HCEC 1CT (cell line): Measurements from ENCODE around the gene KCNIP1.

Experiments used
- DNase-seq: peaks from one replicate; pipeline ENCODE4 v3.0.0-alpha.2; 2017

The KCNIP1 gene

DNA sequence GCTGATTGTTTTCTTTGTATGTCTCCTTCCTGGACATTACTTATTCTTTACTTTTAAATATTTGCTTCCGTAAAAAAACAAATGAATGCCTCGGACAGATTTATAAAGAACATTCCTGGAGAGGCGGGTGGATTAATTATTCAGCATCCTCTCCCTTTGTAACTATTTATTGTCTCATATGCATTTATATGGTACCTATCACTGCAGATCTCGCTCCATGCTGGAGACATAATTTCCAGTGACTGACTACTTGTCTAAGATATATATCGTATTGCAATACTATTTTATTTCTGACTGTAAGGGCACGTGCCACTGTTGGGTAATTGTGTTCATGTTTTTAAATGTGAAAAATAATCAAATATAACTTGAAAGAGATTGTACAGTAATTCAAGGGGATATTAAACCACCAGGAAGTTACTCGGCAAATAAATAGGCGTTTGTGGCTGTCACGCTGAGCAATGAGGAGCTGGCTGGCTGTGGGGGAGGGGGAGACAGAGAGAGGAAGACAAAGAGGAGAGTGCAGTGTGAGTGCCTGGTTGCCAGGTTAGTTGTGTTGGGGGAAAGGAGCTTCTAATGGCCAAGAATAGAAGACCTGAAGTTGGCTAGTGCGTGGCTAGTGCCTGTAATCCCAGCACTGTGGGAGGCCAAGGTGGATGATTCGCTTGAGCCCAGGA lies 147.9 kb downstream of the KCNIP1 start:
- DNase-seq, result no peak

GRCh38 chr5:170655476-170655875 lies 151.7 kb downstream of the KCNIP1 start:
- no peak for DNase-seq

- no peak for DNase-seq
These were observed 152.1 kb downstream of the KCNIP1 start for GRCh38 chr5:170655920-170656319.

- DNase-seq, result no peak
These were observed 152.5 kb downstream of the KCNIP1 start for GRCh38 chr5:170656346-170656745.

DNA sequence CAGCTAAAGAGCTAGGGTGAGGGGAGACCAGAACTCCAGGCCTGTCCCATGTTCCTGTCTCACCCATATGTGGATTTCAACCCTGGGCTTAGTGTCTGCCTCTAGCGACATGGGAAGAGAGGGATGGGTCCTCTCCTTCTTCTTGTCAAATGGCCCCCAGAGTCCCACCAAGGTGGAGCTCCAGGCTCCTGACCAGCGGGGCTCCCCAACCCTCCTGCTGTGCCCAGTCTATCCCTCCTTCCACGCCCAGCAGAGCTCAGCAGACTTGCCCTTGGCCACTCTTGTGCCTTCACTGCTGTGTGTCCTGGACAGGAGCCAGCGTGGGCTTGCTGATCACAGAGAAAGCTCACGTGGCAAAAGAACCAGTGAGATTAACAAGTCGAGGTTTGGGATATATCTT lies 156.7 kb downstream of the KCNIP1 start:
- no peak for DNase-seq

DNA sequence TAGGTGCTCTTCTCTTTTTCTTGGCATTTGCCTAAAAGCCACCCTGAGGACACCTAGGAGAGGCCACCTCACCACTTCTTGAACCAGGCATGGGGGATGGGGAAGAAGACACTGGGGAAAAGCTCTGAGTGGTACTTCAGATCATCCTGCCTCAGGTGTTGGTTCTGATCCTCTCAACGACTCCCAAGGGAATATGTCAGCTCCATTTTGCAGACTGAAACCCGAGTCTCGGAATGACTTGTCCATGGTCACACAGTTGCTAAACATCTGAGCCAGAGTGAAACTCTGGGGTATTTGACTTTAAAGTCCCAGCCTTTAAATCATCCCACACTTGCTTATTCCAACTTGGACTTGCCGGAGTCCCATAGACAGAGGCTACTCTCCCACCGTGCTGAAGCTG lies 159.1 kb downstream of the KCNIP1 start:
- no peak for DNase-seq

DNA sequence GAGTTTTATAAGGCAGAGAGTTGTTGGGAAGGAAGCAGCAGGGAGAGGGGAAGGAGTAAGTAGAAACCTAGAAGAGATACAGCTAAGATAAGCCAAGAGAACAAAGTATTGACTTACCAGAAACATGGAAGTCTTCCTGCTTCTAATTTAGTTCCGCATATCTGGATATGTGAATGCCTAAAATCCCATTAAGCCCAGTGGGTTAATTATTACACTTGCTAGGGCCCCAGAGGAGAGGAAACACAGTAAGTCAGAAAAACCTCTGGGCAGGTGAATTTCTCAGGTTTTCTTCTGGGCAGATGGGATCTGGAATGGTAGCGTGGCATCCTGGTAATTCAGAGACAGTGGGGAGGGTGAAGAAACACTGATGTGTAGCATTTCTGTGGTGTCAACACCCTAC lies 175.0 kb downstream of the KCNIP1 start:
- no peak for DNase-seq

DNA sequence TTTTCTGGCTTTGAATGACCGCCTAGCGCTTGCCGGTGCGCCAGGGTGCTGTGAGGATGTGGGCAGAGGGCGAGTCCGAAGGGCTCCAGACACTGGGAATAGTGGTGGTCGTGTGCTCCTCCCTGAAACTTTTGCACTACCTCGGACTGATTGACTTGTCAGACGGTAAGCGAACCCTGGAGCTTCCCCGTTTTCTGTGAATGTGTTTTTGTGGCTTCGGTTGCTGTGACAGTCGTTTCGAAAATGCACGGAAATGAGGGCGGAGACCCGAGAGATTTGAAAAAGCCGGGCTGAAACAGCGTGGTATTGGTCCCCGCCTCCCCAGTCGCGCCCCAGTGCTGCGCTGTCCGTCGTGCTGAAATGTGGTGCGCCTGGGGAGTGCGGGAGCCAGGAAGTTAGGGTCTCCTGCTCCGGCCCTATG lies 177.2 kb downstream of the KCNIP1 start:
- DNase-seq, result no peak

DNA sequence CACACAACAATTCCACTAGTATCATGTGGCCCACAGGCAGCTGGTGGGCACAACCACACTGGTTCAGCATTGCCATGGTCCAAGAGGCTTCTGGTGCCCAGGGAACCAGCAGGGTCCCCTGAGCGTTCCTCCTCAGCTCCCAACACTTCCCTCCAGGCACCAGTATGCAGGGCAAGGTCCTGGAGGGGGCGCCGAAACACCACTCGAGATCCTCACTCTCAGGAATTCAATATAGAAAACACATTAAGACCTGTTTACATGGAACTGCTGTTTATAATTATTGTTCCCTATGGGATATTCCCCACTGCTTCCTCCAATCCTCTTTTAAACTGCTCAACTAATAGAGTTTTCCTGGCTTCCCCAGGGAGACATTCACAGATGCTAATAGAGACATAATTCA lies 187.8 kb downstream of the KCNIP1 start:
- no peak for DNase-seq

DNA sequence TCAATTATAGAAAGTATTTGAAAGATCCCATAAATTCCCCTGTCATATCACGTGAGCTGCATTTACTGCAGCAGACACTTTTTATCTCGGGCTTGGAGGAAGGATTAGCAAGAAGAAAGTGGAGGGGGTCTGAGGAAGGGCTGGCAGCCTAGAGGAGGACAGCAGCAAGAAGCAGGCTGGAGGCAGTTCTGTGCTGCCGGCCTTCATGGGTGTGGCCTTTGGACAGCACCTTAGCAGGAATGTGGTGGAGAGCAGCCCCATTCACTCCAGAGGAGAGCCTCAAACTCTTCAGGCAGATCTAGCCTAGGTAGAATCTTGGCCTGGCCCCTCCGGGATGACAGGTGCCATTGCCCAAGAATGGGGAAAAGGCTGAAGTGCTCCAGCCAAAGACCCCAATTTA lies 189.9 kb downstream of the KCNIP1 start:
- no peak for DNase-seq

GRCh38 chr5:170694911-170695310 lies 191.1 kb downstream of the KCNIP1 start:
- DNase-seq, result no peak

DNA sequence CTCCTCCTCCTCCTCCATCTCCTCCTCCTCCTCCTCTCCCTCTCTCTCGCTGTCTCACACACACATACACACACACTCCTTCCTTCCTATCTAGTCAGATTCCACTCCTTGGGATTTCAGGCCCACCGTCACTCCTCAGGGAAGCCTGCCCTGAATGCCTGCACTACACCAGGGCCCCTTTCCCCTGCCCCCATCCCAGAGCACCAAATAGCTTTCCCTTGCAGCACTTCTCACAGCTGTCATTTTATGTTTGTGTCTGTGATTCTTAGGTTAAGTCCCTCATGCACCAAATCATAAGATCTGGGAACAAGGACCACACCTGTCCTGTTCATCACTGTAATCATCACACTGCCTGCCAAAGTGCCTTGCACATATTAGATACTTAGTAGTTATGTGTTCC lies 193.2 kb downstream of the KCNIP1 start:
- DNase-seq, result no peak

- DNase-seq, result no peak
These were observed 196.7 kb downstream of the KCNIP1 start for GRCh38 chr5:170700503-170700902.

- no peak for DNase-seq
These were observed 197.5 kb downstream of the KCNIP1 start for GRCh38 chr5:170701334-170701733.

DNA sequence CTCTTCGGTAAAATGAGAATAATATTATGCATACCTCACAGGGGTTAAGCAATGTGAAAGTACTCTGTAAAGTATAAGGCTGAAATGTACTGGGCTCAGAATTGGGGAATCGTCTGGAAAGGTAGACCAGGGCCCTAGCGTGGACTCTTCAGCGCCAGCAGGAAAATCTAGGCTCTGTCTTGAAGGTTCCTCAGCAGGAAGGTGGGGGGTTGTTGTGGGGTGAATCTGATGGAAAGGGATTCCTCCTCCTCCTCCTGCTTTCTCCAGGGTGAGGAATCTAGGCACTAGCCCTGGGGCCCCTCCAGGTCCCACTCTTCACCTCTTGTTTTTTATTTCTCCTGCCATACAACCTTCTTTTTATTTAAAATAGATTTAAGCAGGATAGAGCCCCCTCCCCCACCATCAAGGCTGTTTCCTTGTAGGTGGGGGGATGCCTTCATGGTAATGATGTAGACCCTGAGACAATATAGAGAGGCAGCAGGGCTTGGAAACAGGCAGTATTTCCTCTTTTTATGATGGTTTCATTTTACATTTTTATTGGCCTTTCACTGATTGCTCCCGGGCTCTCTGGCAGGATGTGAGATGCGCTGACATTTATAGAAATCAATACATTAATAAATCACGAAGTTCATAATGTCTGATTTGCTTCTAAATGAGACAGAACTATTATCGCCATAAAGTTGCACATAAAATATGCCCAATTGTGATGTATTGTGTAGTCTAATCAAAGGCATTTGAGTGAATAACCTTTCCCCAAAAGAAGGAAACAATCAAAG lies 200.8 kb downstream of the KCNIP1 start:
- no peak for DNase-seq

DNA sequence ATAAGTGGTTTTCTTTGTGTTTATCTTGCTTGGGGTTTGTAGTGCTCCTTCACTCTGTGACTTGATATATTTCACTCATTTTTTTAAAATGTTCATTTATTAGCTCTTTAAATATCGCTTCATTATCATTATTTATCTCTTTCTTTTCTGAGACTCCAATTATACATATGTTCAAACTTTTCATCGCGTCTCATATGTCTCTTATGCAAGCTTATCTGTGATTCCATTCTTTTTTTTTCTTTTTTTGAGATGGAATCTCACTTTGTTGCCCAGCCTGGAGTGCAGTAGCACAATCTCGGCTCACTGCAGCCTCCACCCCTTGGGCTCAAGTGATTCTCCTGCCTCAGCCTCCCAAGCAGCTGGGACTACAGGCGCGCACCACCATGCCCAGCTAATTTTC lies 205.8 kb downstream of the KCNIP1 start:
- no peak for DNase-seq

DNA sequence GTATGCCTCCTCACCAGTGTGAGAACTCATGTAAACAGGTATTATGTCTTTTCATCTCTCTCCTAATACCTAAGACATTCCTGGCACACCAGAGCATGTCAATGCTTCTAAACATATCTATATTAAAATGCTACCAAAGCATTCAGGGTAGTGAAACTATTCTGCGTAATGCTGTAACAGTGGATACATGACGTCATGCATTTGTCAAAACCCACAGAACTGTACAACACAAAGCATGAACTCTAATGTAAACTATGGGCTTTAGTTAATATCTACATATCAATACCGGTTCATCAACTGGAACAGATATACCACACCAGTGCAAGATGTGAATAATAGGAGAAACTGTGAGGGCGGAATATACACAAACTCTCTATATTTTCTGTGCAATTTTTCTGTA lies 207.5 kb downstream of the KCNIP1 start:
- DNase-seq, result no peak

DNA sequence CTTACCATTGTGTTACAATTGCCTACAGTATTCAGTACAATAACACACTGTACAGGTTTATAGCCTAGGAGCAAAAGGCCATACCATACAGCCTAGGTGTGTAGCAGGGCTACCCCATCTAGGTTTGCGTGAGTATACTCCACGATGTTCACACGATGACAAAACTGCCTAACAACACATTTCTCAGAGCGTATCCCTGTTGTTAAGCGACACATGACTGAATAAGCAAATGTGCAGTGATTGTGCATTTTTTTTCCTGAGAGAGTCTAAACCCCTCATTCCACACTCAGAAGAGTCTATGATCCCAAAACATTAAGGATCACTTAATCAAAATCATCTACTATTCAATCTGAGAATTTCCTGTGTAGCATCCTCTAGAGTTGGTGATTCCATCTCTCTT lies 211.3 kb downstream of the KCNIP1 start:
- DNase-seq, result no peak

GRCh38 chr5:170716396-170716795 lies 212.6 kb downstream of the KCNIP1 start:
- DNase-seq, result no peak

DNA sequence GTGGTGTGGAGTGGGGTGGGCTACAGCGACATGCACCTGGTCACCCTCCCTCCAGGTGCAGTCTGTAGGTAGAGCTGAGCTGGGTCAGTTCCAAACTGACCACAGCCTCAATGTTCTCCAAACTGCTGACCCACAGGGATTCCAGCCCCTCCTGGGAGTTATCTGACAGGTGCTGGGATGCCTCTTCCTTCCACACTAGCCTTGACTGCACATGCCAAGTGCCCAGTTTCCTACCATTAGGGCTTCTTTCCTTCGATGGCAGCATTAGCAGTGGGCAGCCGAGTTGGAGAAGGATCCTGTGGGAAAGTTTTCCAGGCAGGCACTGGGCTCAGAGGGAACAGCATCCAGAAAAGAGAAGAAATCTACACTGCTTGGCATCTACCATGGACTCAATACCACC lies 215.7 kb downstream of the KCNIP1 start:
- no peak for DNase-seq

GRCh38 chr5:170720179-170720578 lies 216.4 kb downstream of the KCNIP1 start:
- DNase-seq, result no peak

- no peak for DNase-seq
These were observed 217.2 kb downstream of the KCNIP1 start for GRCh38 chr5:170720984-170721383.

GRCh38 chr5:170721681-170722080 lies 217.9 kb downstream of the KCNIP1 start:
- no peak for DNase-seq

DNA sequence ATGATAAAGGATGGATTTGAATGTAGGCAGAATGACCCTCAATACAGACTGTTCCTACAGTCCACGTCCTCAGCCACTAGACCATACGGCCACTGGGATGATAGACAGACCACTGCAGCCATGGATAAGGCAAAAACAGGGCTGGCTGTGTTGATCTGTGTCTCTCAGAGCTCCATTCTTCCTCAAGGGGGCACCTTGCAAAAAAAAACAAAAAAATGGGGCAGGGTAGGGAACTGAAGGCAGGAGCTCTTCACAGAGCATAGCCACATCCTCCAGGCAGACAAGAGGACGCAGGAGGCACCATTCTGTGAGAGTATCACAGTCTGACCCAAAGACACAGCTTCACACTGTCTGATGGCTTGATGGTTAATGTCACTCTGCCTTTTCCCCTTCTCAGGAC lies 218.5 kb downstream of the KCNIP1 start:
- no peak for DNase-seq

- no peak for DNase-seq
These were observed 227.2 kb downstream of the KCNIP1 start for GRCh38 chr5:170731052-170731451.
